WTC11 (cell line): ENCODE results near the gene SPANXN4. TPM values are rescaled to one million over a fixed set of nuclear protein-coding genes. Genes with fewer than 3 reads are reported as not detected.

ENCODE experiments used
- ATAC-seq: fragments of 200-7000 bp; cut with Tn5 transposase; 2 replicates; pipeline ENCODE4 v1.10.0; 2021; ENCODE audit warnings: mild to moderate bottlenecking, moderate library complexity
- Bru-seq: library from RNA; stranded (reverse); fragments of 400-500 nt; gene quantifications from one replicate; lab custom pipeline; 2021; lab: Mats Ljungman, UMichigan
- CTCF ChIA-PET: fragments of 300-600 bp; sonication (Branson Sonifier 250); formaldehyde crosslinking; loops from one replicate; lab custom pipeline; 2021; ENCODE audit warnings: antibody characterized with exemption; lab: Charles Lee
- POLR2A ChIA-PET: fragments of 350-600 bp; sonication (Branson Sonifier 250); formaldehyde crosslinking; loops from one replicate; lab custom pipeline; 2021; ENCODE audit warnings: antibody characterized with exemption; lab: Charles Lee
- DNase-seq: peaks from one replicate; pipeline ENCODE4 v3.0.0; 2021; ENCODE audit warnings: low spot score
- H3K27ac Mint-ChIP-seq: 2 replicates; pipeline ENCODE4 v1.8.0; 2021; ENCODE audit warnings: mixed read lengths
- H3K27me3 Mint-ChIP-seq: 2 replicates; pipeline ENCODE4 v1.8.0; 2021; ENCODE audit warnings: low read depth, mild to moderate bottlenecking, moderate library complexity, mixed read lengths
- H3K36me3 Mint-ChIP-seq: 2 replicates; pipeline ENCODE4 v1.8.0; 2021; ENCODE audit warnings: mixed read lengths
- H3K4me1 Mint-ChIP-seq: 2 replicates; pipeline ENCODE4 v1.8.0; 2022; ENCODE audit warnings: mixed read lengths
- H3K4me3 Mint-ChIP-seq: 2 replicates; pipeline ENCODE4 v1.8.0; 2021; ENCODE audit warnings: mild to moderate bottlenecking, moderate library complexity, mixed read lengths
- H3K9me3 Mint-ChIP-seq: 2 replicates; pipeline ENCODE4 v1.8.0; 2021; ENCODE audit warnings: mixed read lengths
- AFF4 ChIP-seq: sonication (generic); formaldehyde crosslinking; IDR thresholded peaks from 2 replicates; pipeline ENCODE4 v1.8.1; 2023; ENCODE audit warnings: mild to moderate bottlenecking, missing genetic modification reagents, borderline replicate concordance
- ATF6 ChIP-seq: sonication (generic); formaldehyde crosslinking; IDR thresholded peaks from 2 replicates; pipeline ENCODE4 v1.8.1; 2023; ENCODE audit warnings: mild to moderate bottlenecking, missing genetic modification reagents
- CTCF ChIP-seq: fragments of 200-600 bp; IDR thresholded peaks from 2 replicates; pipeline ENCODE4 v1.8.0; 2022; ENCODE audit warnings: antibody characterized with exemption
- E2F1 ChIP-seq: sonication (generic); formaldehyde crosslinking; IDR thresholded peaks from 2 replicates; pipeline ENCODE4 v1.8.0; 2022; ENCODE audit warnings: mild to moderate bottlenecking, missing genetic modification reagents
- ETV6 ChIP-seq: sonication (generic); formaldehyde crosslinking; IDR thresholded peaks from 2 replicates; pipeline ENCODE4 v1.8.1; 2022; ENCODE audit warnings: mild to moderate bottlenecking, missing genetic modification reagents
- GRHL2 ChIP-seq: fragments of 250-450 bp; sonication (Bioruptor Pico); IDR thresholded peaks from 2 replicates; pipeline ENCODE4 v1.8.0; 2022; ENCODE audit warnings: mild to moderate bottlenecking, moderate library complexity; ENCODE audit not compliant: insufficient replicate concordance, severe bottlenecking
- GTF2I ChIP-seq: fragments of 250-450 bp; sonication (Bioruptor Pico); conservative IDR thresholded peaks from 2 replicates; pipeline ENCODE4 v1.4.0; 2021; ENCODE audit warnings: mild to moderate bottlenecking
- IRF2 ChIP-seq: sonication (generic); formaldehyde crosslinking; IDR thresholded peaks from 2 replicates; pipeline ENCODE4 v1.8.0; 2022; ENCODE audit warnings: low read depth, missing genetic modification reagents, borderline replicate concordance
- JUN ChIP-seq: sonication (generic); formaldehyde crosslinking; IDR thresholded peaks from 2 replicates; pipeline ENCODE4 v1.8.0; 2023; ENCODE audit warnings: mild to moderate bottlenecking, missing genetic modification reagents
- NFATC4 ChIP-seq: fragments of 250-450 bp; sonication (Bioruptor Pico); IDR thresholded peaks from 2 replicates; pipeline ENCODE4 v1.9.0; 2021; ENCODE audit warnings: mild to moderate bottlenecking
- NFE2L1 ChIP-seq: sonication (generic); formaldehyde crosslinking; IDR thresholded peaks from 2 replicates; pipeline ENCODE4 v1.8.1; 2023; ENCODE audit warnings: missing genetic modification reagents
- RORB ChIP-seq: fragments of 250-450 bp; sonication (Bioruptor Pico); IDR thresholded peaks from 2 replicates; pipeline ENCODE4 v1.9.0; 2021; ENCODE audit warnings: mild to moderate bottlenecking
- STAT6 ChIP-seq: sonication (generic); formaldehyde crosslinking; conservative IDR thresholded peaks from 2 replicates; pipeline ENCODE4 v1.8.1; 2023; ENCODE audit warnings: mild to moderate bottlenecking, low read depth, missing genetic modification reagents, moderate library complexity
- TP53 ChIP-seq: sonication (generic); formaldehyde crosslinking; IDR thresholded peaks from 2 replicates; pipeline ENCODE4 v1.8.1; 2023; ENCODE audit warnings: mild to moderate bottlenecking, missing genetic modification reagents
- ZNF416 ChIP-seq: fragments of 250-450 bp; sonication (Bioruptor Pico); IDR thresholded peaks from 2 replicates; pipeline ENCODE4 v1.9.0; 2021; ENCODE audit warnings: mild to moderate bottlenecking, inconsistent platforms
- ZNF423 ChIP-seq: fragments of 250-450 bp; sonication (Bioruptor Pico); IDR thresholded peaks from 2 replicates; pipeline ENCODE4 v2.1.2; 2022; ENCODE audit warnings: mild to moderate bottlenecking, moderate library complexity
- long read RNA-seq, 3 experiments: library from RNA in 1 of 3; library from capped mRNA in 1 of 3; library from polyadenylated mRNA in 1 of 3; unstranded in 2 of 3; stranded (forward) in 1 of 3; transcript quantifications; one replicate each; pipeline ENCODE4 v2.0.0, GENCODE V29; 2021
- total RNA-seq: library from RNA; stranded (reverse); gene quantifications from 3 replicates; pipeline ENCODE4 v1.2.3, GENCODE V29; 2021

Gene SPANXN4
- total RNA-seq (not detected in 3 replicates), Bru-seq, nascent RNA (not detected)
- long read RNA-seq, experiment 1: 0 reads
- long read RNA-seq, experiment 2: 0 reads
- long read RNA-seq, experiment 3: 0 reads

GRCh38 chrX:143025628-143026027 lies at the start of gene SPANXN4:
TSS of gene SPANXN4 (plus strand) at chrX:143025928. CDS start at chrX:143026015, 87 bp downstream.
- CTCF ChIA-PET: no interaction called here

GRCh38 chrX:142977128-142977914 lies 48.4 kb upstream of the SPANXN4 start:
- peaks cover 2% of the 10 kb centered on the region; the same call in 1 of the 2 replicates for H3K27me3 Mint-ChIP-seq
- peaks cover 40% of the 10 kb centered on the region for H3K36me3 Mint-ChIP-seq
- CTCF ChIA-PET: no interaction called here
- no peak overlapping the region for H3K27ac Mint-ChIP-seq
- POLR2A ChIA-PET: no interaction called here
- TF ChIP-seq RORB (CRISPR knock-in tag): no peak
- TF ChIP-seq ZNF423 (CRISPR knock-in tag): no peak
- no peak for TF ChIP-seq JUN (CRISPR knock-in tag)
- TF ChIP-seq GTF2I (CRISPR knock-in tag): no peak
- TF ChIP-seq NFATC4: no peak
- H3K4me1 Mint-ChIP-seq: no peaks in the 10 kb centered on the region
- peaks cover 57% of the 10 kb centered on the region for H3K9me3 Mint-ChIP-seq
- DNase-seq: no peak
- H3K4me3 Mint-ChIP-seq: no peak overlapping the region
- ATAC-seq: no peak

More at GRCh38 chrX:143025628-143026027, at the start of gene SPANXN4:
- ATAC-seq (no peak), DNase-seq (no peak)
- H3K9me3 Mint-ChIP-seq: peaks cover 33% of the 10 kb centered on the region
- no peak within 1 kb of the TSS for H3K27ac Mint-ChIP-seq
- no peaks in the 10 kb centered on the region for H3K4me1 Mint-ChIP-seq
- no peak for TF ChIP-seq CTCF
- no peaks in the 10 kb centered on the region; the same call in 1 of the 2 replicates for H3K27me3 Mint-ChIP-seq
- POLR2A ChIA-PET: no interaction called here
- no peak within 1 kb of the TSS for H3K4me3 Mint-ChIP-seq
- peaks cover 16% of the 10 kb centered on the region for H3K36me3 Mint-ChIP-seq

- H3K9me3 Mint-ChIP-seq: peaks cover 59% of the 10 kb centered on the region
- no peak for ATAC-seq
- POLR2A ChIA-PET: no interaction called here
- TF ChIP-seq IRF2: no peak
- no peak for TF ChIP-seq AFF4 (CRISPR knock-in tag)
- TF ChIP-seq GRHL2 (CRISPR knock-in tag): no peak
- no peak for TF ChIP-seq ETV6 (CRISPR knock-in tag)
- no peak for TF ChIP-seq CTCF
- TF ChIP-seq ZNF416 (CRISPR knock-in tag): no peak
- no peak for TF ChIP-seq E2F1 (CRISPR knock-in tag)
- no peak for TF ChIP-seq STAT6 (CRISPR knock-in tag)
- TF ChIP-seq ATF6 (CRISPR knock-in tag): no peak
- no peak for TF ChIP-seq TP53 (CRISPR knock-in tag)
- TF ChIP-seq NFE2L1 (CRISPR knock-in tag): no peak
Measured at GRCh38 chrX:142978130-142978684, 47.5 kb upstream of the SPANXN4 start.

More at GRCh38 chrX:142978130-142978684, 47.5 kb upstream of the SPANXN4 start:
- Mint-ChIP-seq H3K27me3 (peaks cover 2% of the 10 kb centered on the region; the same call in 1 of the 2 replicates), H3K4me3 (no peak overlapping the region), H3K27ac (no peak overlapping the region), H3K4me1 (no peaks in the 10 kb centered on the region), H3K36me3 (peaks cover 38% of the 10 kb centered on the region)
- no peak for DNase-seq
- CTCF ChIA-PET: no interaction called here
